HG02870 (cell line): Measurements from ENCODE around the gene C14orf93.
A peak's percentile ranks its signal among the peaks of the same experiment; 100 is the strongest.
"Not testable (repeated sequence)": the region's sequence is repeated elsewhere in the genome, so short reads cannot be mapped to it uniquely, and the experiment has no call there.

Experiments
- ATAC-seq: cut with Tn5 transposase; IDR thresholded peaks from one replicate; pipeline ENCODE4 v1.9.1; 2021; ENCODE audit warnings: mild to moderate bottlenecking, moderate library complexity; ENCODE audit not compliant: unreplicated experiment

C14orf93 gene

GRCh38 chr14:23021889-23022442 is 12.0 kb upstream of the C14orf93 start:
- ATAC-seq = no peak

- no peak for ATAC-seq
Observed at GRCh38 chr14:23021434-23021833, 11.5 kb upstream of the C14orf93 start.

GRCh38 chr14:23020143-23021128 is 10.5 kb upstream of the C14orf93 start:
- ATAC-seq = no peak

GRCh38 chr14:23018107-23018506 is 8.2 kb upstream of the C14orf93 start:
- no peak for ATAC-seq

GRCh38 chr14:23017091-23017490 is 7.1 kb upstream of the C14orf93 start:
- no peak for ATAC-seq

- no peak for ATAC-seq
Observed at GRCh38 chr14:23015618-23016017, 5.7 kb upstream of the C14orf93 start.

- ATAC-seq = not testable (repeated sequence)
Observed at GRCh38 chr14:23013749-23014054, 3.8 kb upstream of the C14orf93 start.

- ATAC-seq = no peak
Observed at GRCh38 chr14:23013054-23013748, 3.3 kb upstream of the C14orf93 start.

GRCh38 chr14:23009483-23009938 is 432 bp downstream of the C14orf93 start:
- no peak for ATAC-seq

- ATAC-seq = no peak
Observed at GRCh38 chr14:23008831-23009230, 1.1 kb downstream of the C14orf93 start.

GRCh38 chr14:23006544-23007419 is 3.2 kb downstream of the C14orf93 start:
- ATAC-seq = peak; percentile 95

- no peak for ATAC-seq
Observed at GRCh38 chr14:23006188-23006534, 3.8 kb downstream of the C14orf93 start.

GRCh38 chr14:23005451-23006187 is 4.3 kb downstream of the C14orf93 start:
- no peak for ATAC-seq

GRCh38 chr14:23004274-23004673 is 5.7 kb downstream of the C14orf93 start:
- ATAC-seq = not testable (repeated sequence)

- no peak for ATAC-seq
Observed at GRCh38 chr14:23002592-23002991, 7.4 kb downstream of the C14orf93 start.

GRCh38 chr14:23000860-23001259 is 9.1 kb downstream of the C14orf93 start:
- ATAC-seq = no peak

- ATAC-seq = no peak
Observed at GRCh38 chr14:22998329-22999012, 11.5 kb downstream of the C14orf93 start.

GRCh38 chr14:22997676-22998323 is 12.1 kb downstream of the C14orf93 start:
- ATAC-seq = no peak
